Measurements from ENCODE around the gene MACO1. TPM values are rescaled to one million over a fixed set of nuclear protein-coding genes. Genes with fewer than 3 reads are reported as not detected.

MACO1 gene
- total and polyA plus RNA-seq, 9 of the 15 experiments (the other 6 are each of a cell fraction or from before 2014, with no cell fraction given) = 4.6 to 28.4 (median 21.7) TPM

GRCh38 chr1:25430073-25430966 is at the start of gene MACO1 (continued):
- TF ChIP-seq TSHZ1 (CRISPR knock-in tag; IDR thresholded peaks at IDR 0.05) = no peak
- TF ChIP-seq EP400 (IDR thresholded peaks at IDR 0.05) = peak; percentile 88
- peak; percentile 95; the same call in 1 of the 2 replicates for TF ChIP-seq VEZF1 (CRISPR knock-in tag; IDR thresholded peaks at IDR 0.05)
- TF ChIP-seq MEIS2 (IDR thresholded peaks at IDR 0.05; ENCODE audit: partially characterized antibody) = peak; percentile 63
- TF ChIP-seq, protein P1, sequence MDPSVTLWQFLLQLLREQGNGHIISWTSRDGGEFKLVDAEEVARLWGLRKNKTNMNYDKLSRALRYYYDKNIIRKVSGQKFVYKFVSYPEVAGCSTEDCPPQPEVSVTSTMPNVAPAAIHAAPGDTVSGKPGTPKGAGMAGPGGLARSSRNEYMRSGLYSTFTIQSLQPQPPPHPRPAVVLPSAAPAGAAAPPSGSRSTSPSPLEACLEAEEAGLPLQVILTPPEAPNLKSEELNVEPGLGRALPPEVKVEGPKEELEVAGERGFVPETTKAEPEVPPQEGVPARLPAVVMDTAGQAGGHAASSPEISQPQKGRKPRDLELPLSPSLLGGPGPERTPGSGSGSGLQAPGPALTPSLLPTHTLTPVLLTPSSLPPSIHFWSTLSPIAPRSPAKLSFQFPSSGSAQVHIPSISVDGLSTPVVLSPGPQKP (CRISPR knock-in tag; IDR thresholded peaks at IDR 0.05) = no peak
- TF ChIP-seq HDAC3 (IDR thresholded peaks at IDR 0.05; ENCODE audit: borderline replicate concordance, partially characterized antibody) = peak; percentile 38
- no peak for TF ChIP-seq ZNF695 (CRISPR knock-in tag; IDR thresholded peaks at IDR 0.05)
- no peak for TF ChIP-seq RHOXF2B (CRISPR knock-in tag; conservative IDR thresholded peaks at IDR 0.05)
- no peak for TF ChIP-seq HINFP (tag; conservative IDR thresholded peaks at IDR 0.05; ENCODE audit: low read depth)
- no peak for TF ChIP-seq PRMT5 (CRISPR knock-in tag; IDR thresholded peaks at IDR 0.05)
- TF ChIP-seq RB1 (IDR thresholded peaks at IDR 0.05; ENCODE audit: low read depth) = peak; percentile 96; the same call in 1 of the 2 replicates
- TF ChIP-seq HBP1 (CRISPR knock-in tag; IDR thresholded peaks at IDR 0.05) = 0 out of 2 replicates have a peak, but pooled peaks have one; percentile 68
- TF ChIP-seq CCNT2 (IDR thresholded peaks at IDR 0.05; ENCODE audit: borderline replicate concordance, extremely low read depth, insufficient read length, low read depth, low read length) = peak; percentile 96
- TF ChIP-seq ATF1 (CRISPR knock-in tag; IDR thresholded peaks at IDR 0.05) = no peak; the same call in 1 of the 2 replicates
- TF ChIP-seq ATF1 (tag; IDR thresholded peaks at IDR 0.05) = peak; percentile 97

Measured in K562 (cell line).